Activated gamma-delta T cell (primary cell): ENCODE data around the gene TOX2.

Experiments
- DNase-seq: peaks from one replicate; lab custom pipeline; 2025; lab: John Stamatoyannopoulos, UW

The TOX2 gene

GRCh38 chr20:44080646-44081267 lies 166.1 kb downstream of the TOX2 start:
- no peak for DNase-seq

- DNase-seq: no peak
Measured at GRCh38 chr20:44081476-44081875, 166.8 kb downstream of the TOX2 start.

- no peak for DNase-seq
Measured at GRCh38 chr20:44081888-44082287, 167.2 kb downstream of the TOX2 start.

GRCh38 chr20:44083220-44083933 lies 168.7 kb downstream of the TOX2 start:
- DNase-seq: no peak

GRCh38 chr20:44084439-44084838 lies 169.8 kb downstream of the TOX2 start:
- DNase-seq: no peak

- no peak for DNase-seq
Measured at GRCh38 chr20:44084891-44085290, 170.2 kb downstream of the TOX2 start.

GRCh38 chr20:44085616-44086434 lies 171.2 kb downstream of the TOX2 start:
- DNase-seq: no peak

GRCh38 chr20:44087051-44087856 lies 172.6 kb downstream of the TOX2 start:
- no peak for DNase-seq

- no peak for DNase-seq
Measured at GRCh38 chr20:44087857-44088120, 173.1 kb downstream of the TOX2 start.

GRCh38 chr20:44089987-44090674 lies 175.5 kb downstream of the TOX2 start:
- DNase-seq: no peak

- no peak for DNase-seq
Measured at GRCh38 chr20:44091026-44091425, 176.4 kb downstream of the TOX2 start.

GRCh38 chr20:44092551-44093248 lies 178.0 kb downstream of the TOX2 start:
- no peak for DNase-seq

- DNase-seq: no peak
Measured at GRCh38 chr20:44093249-44093582, 178.6 kb downstream of the TOX2 start.

- no peak for DNase-seq
Measured at GRCh38 chr20:44095831-44096230, 181.2 kb downstream of the TOX2 start.

- no peak for DNase-seq
Measured at GRCh38 chr20:44097521-44098255, 183.0 kb downstream of the TOX2 start.

- DNase-seq: no peak
Measured at GRCh38 chr20:44098256-44098630, 183.6 kb downstream of the TOX2 start.

- DNase-seq: no peak
Measured at GRCh38 chr20:44098657-44099056, 184.0 kb downstream of the TOX2 start.

- no peak for DNase-seq
Measured at GRCh38 chr20:44099832-44100231, 185.2 kb downstream of the TOX2 start.

GRCh38 chr20:44102582-44102981 lies 187.9 kb downstream of the TOX2 start:
- DNase-seq: no peak

GRCh38 chr20:44104798-44105517 lies 190.3 kb downstream of the TOX2 start:
- DNase-seq: no peak
